ENCODE data around the gene WNT3A.

The WNT3A gene

GRCh38 chr1:228058949-228059633, 52.3 kb downstream of the WNT3A start:
- no peak for FAIRE-seq

GRCh38 chr1:228059634-228060457, 53.0 kb downstream of the WNT3A start:
- no peak for FAIRE-seq

- no peak for FAIRE-seq
These were observed 53.8 kb downstream of the WNT3A start for GRCh38 chr1:228060458-228061190.

GRCh38 chr1:228061411-228062084, 54.8 kb downstream of the WNT3A start:
- no peak for FAIRE-seq

GRCh38 chr1:228062085-228062791, 55.4 kb downstream of the WNT3A start:
- FAIRE-seq, result no peak

- FAIRE-seq, result no peak
These were observed 56.0 kb downstream of the WNT3A start for GRCh38 chr1:228062812-228063211.

GRCh38 chr1:228063251-228064191, 56.7 kb downstream of the WNT3A start:
- FAIRE-seq, result no peak

GRCh38 chr1:228064296-228064695, 57.5 kb downstream of the WNT3A start:
- no peak for FAIRE-seq

GRCh38 chr1:228064741-228065542, 58.1 kb downstream of the WNT3A start:
- FAIRE-seq, result no peak

GRCh38 chr1:228065543-228066347, 58.9 kb downstream of the WNT3A start:
- FAIRE-seq, result no peak

GRCh38 chr1:228066416-228066815, 59.6 kb downstream of the WNT3A start:
- FAIRE-seq, result no peak

GRCh38 chr1:228066891-228067654, 60.3 kb downstream of the WNT3A start:
- no peak for FAIRE-seq

- no peak for FAIRE-seq
These were observed 61.6 kb downstream of the WNT3A start for GRCh38 chr1:228068359-228068758.

- FAIRE-seq, result no peak
These were observed 63.4 kb downstream of the WNT3A start for GRCh38 chr1:228070173-228070572.

- FAIRE-seq, result no peak
These were observed 64.1 kb downstream of the WNT3A start for GRCh38 chr1:228070851-228071250.

GRCh38 chr1:228071839-228072657, 65.2 kb downstream of the WNT3A start:
- FAIRE-seq, result no peak

- no peak for FAIRE-seq
These were observed 65.9 kb downstream of the WNT3A start for GRCh38 chr1:228072658-228073043.

Measured in endometrium (tissue), 2 donors.